ENCODE results near the gene POU6F2. TPM values are rescaled to one million over a fixed set of nuclear protein-coding genes. Genes with fewer than 3 reads are reported as not detected.
A peak's percentile ranks its signal among the peaks of the same experiment; 100 is the strongest.

Gene POU6F2
- total RNA-seq, 6 experiments from 2014 or later = 0.12 to 2.1 (median 0.64) TPM; not detected in 2

DNA sequence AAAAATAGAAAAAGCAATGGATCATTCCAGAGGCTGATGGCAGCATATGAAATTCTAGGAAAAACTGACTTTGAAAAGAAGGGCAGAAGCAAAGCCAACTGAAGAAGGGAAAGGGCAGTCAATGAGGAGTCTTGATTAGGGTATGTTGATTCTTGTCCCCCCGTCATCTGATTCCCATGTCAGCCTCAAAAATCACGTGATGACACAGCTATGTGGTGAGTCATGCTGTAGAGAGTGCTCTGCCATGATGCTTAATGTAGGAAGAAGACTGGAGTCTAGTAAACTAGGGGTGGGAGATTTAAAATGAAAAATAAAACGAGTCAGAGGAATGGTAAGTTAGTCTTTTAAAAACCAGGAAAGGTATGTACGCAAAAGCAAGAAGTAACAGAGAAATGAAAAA, 3.9 kb upstream of the POU6F2 start:
- H3K4me3 ChIP-seq = no peak overlapping the region
- ATAC-seq (no peak), DNase-seq (no peak)
- H3K9me3 ChIP-seq = no peaks in the 10 kb centered on the region
- no peaks in the 10 kb centered on the region for H3K36me3 ChIP-seq
- H3K4me1 ChIP-seq = no peaks in the 10 kb centered on the region
- TF ChIP-seq POLR2A (IDR thresholded peaks at IDR 0.05) = no peak
- TF ChIP-seq, protein P1, sequence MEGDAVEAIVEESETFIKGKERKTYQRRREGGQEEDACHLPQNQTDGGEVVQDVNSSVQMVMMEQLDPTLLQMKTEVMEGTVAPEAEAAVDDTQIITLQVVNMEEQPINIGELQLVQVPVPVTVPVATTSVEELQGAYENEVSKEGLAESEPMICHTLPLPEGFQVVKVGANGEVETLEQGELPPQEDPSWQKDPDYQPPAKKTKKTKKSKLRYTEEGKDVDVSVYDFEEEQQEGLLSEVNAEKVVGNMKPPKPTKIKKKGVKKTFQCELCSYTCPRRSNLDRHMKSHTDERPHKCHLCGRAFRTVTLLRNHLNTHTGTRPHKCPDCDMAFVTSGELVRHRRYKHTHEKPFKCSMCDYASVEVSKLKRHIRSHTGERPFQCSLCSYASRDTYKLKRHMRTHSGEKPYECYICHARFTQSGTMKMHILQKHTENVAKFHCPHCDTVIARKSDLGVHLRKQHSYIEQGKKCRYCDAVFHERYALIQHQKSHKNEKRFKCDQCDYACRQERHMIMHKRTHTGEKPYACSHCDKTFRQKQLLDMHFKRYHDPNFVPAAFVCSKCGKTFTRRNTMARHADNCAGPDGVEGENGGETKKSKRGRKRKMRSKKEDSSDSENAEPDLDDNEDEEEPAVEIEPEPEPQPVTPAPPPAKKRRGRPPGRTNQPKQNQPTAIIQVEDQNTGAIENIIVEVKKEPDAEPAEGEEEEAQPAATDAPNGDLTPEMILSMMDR (IDR thresholded peaks at IDR 0.05) = no peak
- H3K27me3 ChIP-seq = peaks cover 0 to 9% of the 10 kb centered on the region in 2 donors
- H3K27ac ChIP-seq = no peak overlapping the region
- intact Hi-C loops (cut with DNase I) = no loop called here
- WGBS (ENCODE audit: insufficient coverage, low coverage, low lambda C conversion rate, missing lambda C conversion rate) = 30% methylated on average over 4 of the region's 4 CpGs

- intact Hi-C loops (cut with DNase I) = no loop called here
- H3K27me3 ChIP-seq = peaks cover 0 to 9% of the 10 kb centered on the region in 2 donors
- H3K9me3 ChIP-seq = no peaks in the 10 kb centered on the region
- H3K4me1 ChIP-seq = no peaks in the 10 kb centered on the region
- TF ChIP-seq, protein P1 (IDR thresholded peaks at IDR 0.05) = no peak
- no peak for TF ChIP-seq POLR2A (IDR thresholded peaks at IDR 0.05)
- ATAC-seq (peak in 2 of 4 donors; percentile 38 to 54), DNase-seq (peak in 1 of 3 donors; percentile 48)
- H3K27ac ChIP-seq = no peak overlapping the region
- peak overlapping the region in 2 of 3 donors; percentile 5 to 18 for H3K4me3 ChIP-seq
- H3K36me3 ChIP-seq = no peaks in the 10 kb centered on the region
- 10% methylated on average over 6 of the region's 38 CpGs for WGBS (ENCODE audit: insufficient coverage, low coverage, low lambda C conversion rate, missing lambda C conversion rate)
Measured at GRCh38 chr7:38975944-38976392, 1.7 kb upstream of the POU6F2 start.

GRCh38 chr7:38978491-38978890, 782 bp downstream of the POU6F2 start:
- Histone ChIP-seq H3K27me3 (peaks cover 0 to 9% of the 10 kb centered on the region in 2 donors), H3K27ac (no peak overlapping the region), H3K4me1 (no peaks in the 10 kb centered on the region), H3K4me3 (peak overlapping the region in 2 of 3 donors; percentile 13 to 19), H3K36me3 (no peaks in the 10 kb centered on the region), H3K9me3 (peaks cover 0 to 4% (median 0%) of the 10 kb centered on the region in 4 donors)
- 41% methylated on average over 5 of the region's 5 CpGs for WGBS (ENCODE audit: insufficient coverage, low coverage, low lambda C conversion rate, missing lambda C conversion rate)
- ATAC-seq (peak in 1 of 4 donors; percentile 74), DNase-seq (no peak)
- intact Hi-C loops (cut with DNase I) = no loop called here
- TF ChIP-seq POLR2A (IDR thresholded peaks at IDR 0.05) = no peak
- TF ChIP-seq, protein P1 (IDR thresholded peaks at IDR 0.05) = no peak

GRCh38 chr7:38992203-38992602, 14.5 kb downstream of the POU6F2 start:
- TF ChIP-seq, protein P1 (IDR thresholded peaks at IDR 0.05) = no peak
- no peak for TF ChIP-seq POLR2A (IDR thresholded peaks at IDR 0.05)
- Histone ChIP-seq H3K9me3 (no peaks in the 10 kb centered on the region), H3K36me3 (no peaks in the 10 kb centered on the region), H3K27me3 (no peaks in the 10 kb centered on the region), H3K27ac (no peak overlapping the region), H3K4me1 (no peaks in the 10 kb centered on the region), H3K4me3 (no peak overlapping the region)
- no peak for ATAC-seq
- intact Hi-C loops (cut with DNase I) = no loop called here
- 53% methylated on average over 4 of the region's 4 CpGs for WGBS (ENCODE audit: insufficient coverage, low coverage, low lambda C conversion rate, missing lambda C conversion rate)
- DNase-seq = no peak

- Histone ChIP-seq H3K4me1 (no peaks in the 10 kb centered on the region), H3K9me3 (no peaks in the 10 kb centered on the region), H3K27ac (no peak overlapping the region), H3K27me3 (no peaks in the 10 kb centered on the region), H3K4me3 (no peak overlapping the region), H3K36me3 (no peaks in the 10 kb centered on the region)
- ATAC-seq = no peak
- TF ChIP-seq, protein P1 (IDR thresholded peaks at IDR 0.05) = no peak
- no peak for TF ChIP-seq POLR2A (IDR thresholded peaks at IDR 0.05)
- intact Hi-C loops (cut with DNase I) = no loop called here
- 75% methylated on average over 1 of the region's 1 CpG for WGBS (ENCODE audit: insufficient coverage, low coverage, low lambda C conversion rate, missing lambda C conversion rate)
- DNase-seq = no peak
Measured at GRCh38 chr7:39001595-39001994, 23.9 kb downstream of the POU6F2 start.

All from right lobe of liver (tissue), 6 donors.